ENCODE data around the gene MSH5.
"Not testable (repeated sequence)": the region's sequence is repeated elsewhere in the genome, so short reads cannot be mapped to it uniquely, and the experiment has no call there.

DNA sequence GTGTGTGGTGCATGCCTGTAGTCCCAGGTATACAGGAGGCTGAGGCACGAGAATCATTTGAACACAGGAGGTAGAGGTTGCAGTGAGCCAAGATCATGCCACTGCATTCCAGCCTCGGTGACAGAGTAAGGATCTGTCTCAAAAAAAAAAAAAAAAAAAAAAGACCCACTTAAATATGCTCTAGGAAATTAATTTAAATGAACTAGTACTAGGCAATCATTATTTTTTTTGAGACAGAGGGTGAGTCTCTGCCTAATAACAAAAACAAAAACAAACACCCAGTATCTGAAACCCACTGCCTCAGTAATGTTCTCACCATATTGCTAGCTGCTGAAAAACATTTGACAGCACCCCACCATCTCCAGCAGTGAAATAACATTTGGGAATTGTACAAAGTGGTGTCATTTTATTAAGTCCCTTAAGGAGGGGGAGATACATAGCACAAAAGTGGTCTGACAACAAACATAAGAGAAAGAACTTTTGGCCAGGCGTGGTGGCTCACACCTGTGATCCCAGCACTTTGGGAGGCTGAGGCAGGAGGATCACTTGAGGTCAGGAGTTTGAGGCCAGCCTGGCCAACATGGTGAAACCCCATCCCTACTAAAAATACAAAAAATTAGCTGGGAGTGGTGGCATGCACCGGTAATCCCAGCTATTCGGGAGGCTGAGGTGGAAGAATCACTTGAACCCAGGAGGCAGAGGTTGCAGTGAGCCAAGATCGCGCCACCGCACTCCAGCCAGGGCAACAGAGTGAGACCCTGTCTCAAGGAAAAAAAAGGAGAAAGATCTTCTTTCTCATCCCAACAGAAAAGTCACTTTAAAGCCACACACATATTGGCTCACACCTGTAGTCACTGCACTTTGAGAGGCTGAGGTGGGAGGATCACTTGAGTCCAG, 61.5 kb downstream of the MSH5 start:
- TF ChIP-seq CTCF (conservative IDR thresholded peaks at IDR 0.05; ENCODE audit: low read length); EZH2phosphoT487 (IDR thresholded peaks at IDR 0.05; ENCODE audit: borderline replicate concordance): not testable (repeated sequence)

Measured in Loucy (cell line).